Activated T-cell treated with anti-CD3 and anti-CD28 coated beads for 48 hours (primary cell): ENCODE measurements around the gene DNAJC4.

Experiments used
- DNase-seq: peaks from one replicate; pipeline ENCODE4 v3.0.0-alpha.2; 2020; ENCODE audit warnings: low read depth

DNAJC4 gene

GRCh38 chr11:64276653-64277431 lies 46.5 kb downstream of the DNAJC4 start:
- DNase-seq = no peak

- no peak for DNase-seq
Measured at GRCh38 chr11:64278576-64279190, 48.3 kb downstream of the DNAJC4 start.

- DNase-seq = no peak
Measured at GRCh38 chr11:64281957-64282770, 51.8 kb downstream of the DNAJC4 start.

GRCh38 chr11:64283092-64283491 lies 52.7 kb downstream of the DNAJC4 start:
- DNase-seq = no peak
